ENCODE measurements around the gene TMEM86A.
"Not testable (repeated sequence)": the region's sequence is repeated elsewhere in the genome, so short reads cannot be mapped to it uniquely, and the experiment has no call there.

TMEM86A gene

DNA sequence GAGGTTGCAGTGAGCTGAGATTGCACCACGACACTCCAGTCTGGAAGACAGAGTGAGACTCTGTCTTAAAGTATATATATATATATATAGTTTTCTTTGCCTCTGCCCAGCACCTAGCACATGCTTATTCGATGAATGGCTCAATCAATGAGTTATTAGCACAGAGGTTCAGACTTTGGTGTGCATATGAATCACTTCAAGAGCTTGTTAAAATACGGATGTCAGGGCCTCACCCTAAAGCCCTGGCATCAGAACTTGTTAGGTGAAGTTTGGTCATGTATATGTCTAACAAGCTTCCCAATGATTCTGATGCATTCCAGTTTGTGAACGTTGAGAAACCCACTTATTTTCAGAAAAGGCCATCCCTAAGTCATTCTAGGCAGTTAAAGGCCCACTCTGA is 21.8 kb upstream of the TMEM86A start:
- H3K4me3 ChIP-seq (ENCODE audit: low read length), result no peak overlapping the region
- H3K27me3 ChIP-seq (ENCODE audit: control insufficient read depth, insufficient read depth, low read length), result no peaks in the 10 kb centered on the region
- WGBS (ENCODE audit: insufficient coverage, insufficient read length), result no CpG with 5 or more reads among the region's 4 CpGs
- no peaks in the 10 kb centered on the region for H3K4me1 ChIP-seq (ENCODE audit: control insufficient read depth, insufficient read depth, low read length)
- H3K27ac ChIP-seq (ENCODE audit: low read length), result no peak overlapping the region
- H3K9me3 ChIP-seq (ENCODE audit: control insufficient read depth, insufficient read depth, low read length), result no peaks in the 10 kb centered on the region
- DNase-seq (ENCODE audit: low read depth, low spot score), result no peak
- no peaks in the 10 kb centered on the region for H3K36me3 ChIP-seq (ENCODE audit: control insufficient read depth, insufficient read depth, low read length)

DNA sequence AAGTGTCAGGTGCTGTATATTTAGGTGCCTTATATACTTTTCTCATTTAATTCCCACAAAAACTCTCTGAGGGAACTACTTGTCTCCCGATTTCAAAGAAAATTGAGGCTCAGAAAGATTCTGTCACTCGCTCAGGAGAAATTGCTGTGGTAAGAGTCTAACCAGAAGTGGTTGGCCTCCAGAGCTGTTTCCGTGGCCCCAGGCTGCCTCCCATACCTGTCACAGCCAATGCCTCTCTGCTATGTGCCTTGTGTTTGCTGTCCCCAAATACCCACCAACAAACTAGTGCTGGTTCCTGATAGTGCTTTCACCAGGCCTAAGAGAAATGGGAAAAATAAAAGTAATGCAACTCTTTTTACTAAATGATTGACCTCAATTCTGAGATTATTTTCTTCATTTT is 21.0 kb upstream of the TMEM86A start:
- WGBS (ENCODE audit: insufficient coverage, insufficient read length), result no CpG with 5 or more reads among the region's 3 CpGs
- Histone ChIP-seq H3K9me3 (ENCODE audit: control insufficient read depth, insufficient read depth, low read length) (no peaks in the 10 kb centered on the region), H3K27ac (ENCODE audit: low read length) (no peak overlapping the region), H3K4me1 (ENCODE audit: control insufficient read depth, insufficient read depth, low read length) (no peaks in the 10 kb centered on the region), H3K4me3 (ENCODE audit: low read length) (no peak overlapping the region), H3K27me3 (ENCODE audit: control insufficient read depth, insufficient read depth, low read length) (no peaks in the 10 kb centered on the region), H3K36me3 (ENCODE audit: control insufficient read depth, insufficient read depth, low read length) (no peaks in the 10 kb centered on the region)
- DNase-seq (ENCODE audit: low read depth, low spot score), result no peak

DNA sequence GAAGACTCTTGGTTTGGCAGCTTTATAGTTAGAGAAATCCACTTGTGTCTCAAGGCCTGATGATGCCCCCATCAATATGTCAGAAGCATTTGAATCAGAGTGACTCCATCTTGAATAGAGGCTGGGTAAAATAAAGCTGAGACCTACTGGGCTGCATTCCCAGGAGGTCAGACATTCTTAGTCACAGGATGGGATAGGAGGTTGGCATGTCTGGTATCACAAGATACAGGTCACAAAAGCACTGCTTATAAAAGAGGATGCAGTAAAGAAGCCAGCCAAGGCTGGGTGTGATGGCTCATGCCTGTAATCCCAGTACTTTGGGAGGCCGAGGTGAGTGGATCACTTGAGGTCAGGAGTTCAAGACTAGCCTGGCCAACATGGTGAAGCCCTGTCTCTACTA is 16.6 kb upstream of the TMEM86A start:
- H3K36me3 ChIP-seq (ENCODE audit: control insufficient read depth, insufficient read depth, low read length); H3K4me1 ChIP-seq (ENCODE audit: control insufficient read depth, insufficient read depth, low read length); DNase-seq (ENCODE audit: low read depth, low spot score); H3K4me3 ChIP-seq (ENCODE audit: low read length); H3K27me3 ChIP-seq (ENCODE audit: control insufficient read depth, insufficient read depth, low read length); H3K27ac ChIP-seq (ENCODE audit: low read length); H3K9me3 ChIP-seq (ENCODE audit: control insufficient read depth, insufficient read depth, low read length): not testable (repeated sequence)
- no CpG with 5 or more reads among the region's 1 CpG for WGBS (ENCODE audit: insufficient coverage, insufficient read length)

DNA sequence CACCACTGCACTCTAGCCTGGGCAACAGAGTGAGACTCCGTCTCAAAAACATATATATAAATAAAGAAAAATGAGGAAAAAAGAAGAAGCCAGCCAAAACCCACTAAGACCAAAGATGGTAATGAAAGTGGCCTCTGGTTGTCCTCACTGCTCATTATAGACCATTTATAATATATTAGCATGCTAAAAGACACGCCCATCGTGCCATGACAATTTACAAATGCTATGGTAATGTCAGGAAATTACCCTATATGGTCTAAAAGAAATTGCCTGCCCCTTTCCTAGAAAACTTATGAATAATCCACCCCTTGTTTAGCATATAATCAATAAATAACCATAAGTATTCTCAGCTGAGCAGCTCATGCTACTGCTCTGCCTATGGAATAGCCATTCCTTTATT is 16.1 kb upstream of the TMEM86A start:
- no peaks in the 10 kb centered on the region for H3K9me3 ChIP-seq (ENCODE audit: control insufficient read depth, insufficient read depth, low read length)
- DNase-seq (ENCODE audit: low read depth, low spot score), result no peak
- no peak overlapping the region for H3K4me3 ChIP-seq (ENCODE audit: low read length)
- no peak overlapping the region for H3K27ac ChIP-seq (ENCODE audit: low read length)
- H3K4me1 ChIP-seq (ENCODE audit: control insufficient read depth, insufficient read depth, low read length), result no peaks in the 10 kb centered on the region
- H3K36me3 ChIP-seq (ENCODE audit: control insufficient read depth, insufficient read depth, low read length), result no peaks in the 10 kb centered on the region
- WGBS (ENCODE audit: insufficient coverage, insufficient read length), result no CpG with 5 or more reads among the region's 3 CpGs
- no peaks in the 10 kb centered on the region for H3K27me3 ChIP-seq (ENCODE audit: control insufficient read depth, insufficient read depth, low read length)

DNA sequence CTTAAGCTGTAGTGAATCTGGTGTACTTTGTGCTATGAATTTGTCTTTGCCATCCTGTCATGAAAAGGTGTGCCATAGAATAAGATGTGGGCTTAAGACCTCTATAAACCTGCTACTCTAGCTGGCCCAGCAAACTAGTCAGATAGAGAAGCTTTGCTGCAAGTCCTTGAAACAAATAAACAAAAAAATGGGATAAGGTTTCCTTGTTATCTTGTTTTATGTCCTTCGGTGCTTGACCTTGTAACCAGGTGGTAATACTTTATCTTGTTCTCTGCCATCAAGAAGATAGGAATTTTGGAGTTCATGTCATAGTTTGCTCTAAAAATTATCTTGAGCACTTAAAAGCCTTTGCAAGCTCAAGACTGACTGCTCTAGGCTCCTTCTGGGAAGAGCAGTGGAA is 14.3 kb upstream of the TMEM86A start:
- no peak for DNase-seq (ENCODE audit: low read depth, low spot score)
- no peaks in the 10 kb centered on the region for H3K4me1 ChIP-seq (ENCODE audit: control insufficient read depth, insufficient read depth, low read length)
- no peaks in the 10 kb centered on the region for H3K9me3 ChIP-seq (ENCODE audit: control insufficient read depth, insufficient read depth, low read length)
- H3K27ac ChIP-seq (ENCODE audit: low read length), result no peak overlapping the region
- H3K4me3 ChIP-seq (ENCODE audit: low read length), result no peak overlapping the region
- no peaks in the 10 kb centered on the region for H3K27me3 ChIP-seq (ENCODE audit: control insufficient read depth, insufficient read depth, low read length)
- WGBS (ENCODE audit: insufficient coverage, insufficient read length), result no CpG with 5 or more reads among the region's 1 CpG
- no peaks in the 10 kb centered on the region for H3K36me3 ChIP-seq (ENCODE audit: control insufficient read depth, insufficient read depth, low read length)

DNA sequence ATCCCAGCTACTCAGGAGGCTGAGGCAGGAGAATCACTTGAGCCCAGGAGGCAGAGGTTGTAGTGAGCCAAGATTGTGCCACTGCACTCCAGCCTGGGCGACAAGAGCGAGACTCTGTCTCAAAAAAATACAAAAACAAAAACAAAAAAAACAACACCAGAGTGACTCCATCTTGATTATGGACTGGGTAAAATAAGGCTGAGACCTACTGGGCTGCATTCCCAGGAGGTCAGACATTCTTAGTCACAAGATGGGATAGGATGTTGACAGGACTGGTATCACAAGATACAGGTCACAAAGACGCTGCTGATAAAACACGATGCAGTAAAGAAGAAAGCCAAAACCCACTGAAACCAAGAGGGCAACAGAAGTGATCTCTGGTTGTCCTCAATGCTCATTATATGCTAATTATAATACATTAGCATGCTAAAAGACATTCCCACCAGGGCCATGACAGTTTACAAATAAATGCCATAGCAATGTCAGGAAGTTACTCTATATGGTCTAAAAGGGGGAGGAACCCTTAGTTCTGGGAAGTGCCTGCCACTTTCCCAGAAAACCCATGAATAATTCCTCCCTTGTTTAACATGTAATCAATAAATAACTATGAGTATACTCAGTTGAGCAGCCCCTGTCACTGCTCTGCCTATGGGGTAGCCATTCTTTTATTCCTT is 7.0 kb upstream of the TMEM86A start:
- not testable (repeated sequence) for H3K27ac ChIP-seq (ENCODE audit: low read length); H3K4me3 ChIP-seq (ENCODE audit: low read length); DNase-seq (ENCODE audit: low read depth, low spot score); H3K9me3 ChIP-seq (ENCODE audit: control insufficient read depth, insufficient read depth, low read length); H3K27me3 ChIP-seq (ENCODE audit: control insufficient read depth, insufficient read depth, low read length); H3K4me1 ChIP-seq (ENCODE audit: control insufficient read depth, insufficient read depth, low read length); H3K36me3 ChIP-seq (ENCODE audit: control insufficient read depth, insufficient read depth, low read length)
- no CpG with 5 or more reads among the region's 4 CpGs for WGBS (ENCODE audit: insufficient coverage, insufficient read length)

DNA sequence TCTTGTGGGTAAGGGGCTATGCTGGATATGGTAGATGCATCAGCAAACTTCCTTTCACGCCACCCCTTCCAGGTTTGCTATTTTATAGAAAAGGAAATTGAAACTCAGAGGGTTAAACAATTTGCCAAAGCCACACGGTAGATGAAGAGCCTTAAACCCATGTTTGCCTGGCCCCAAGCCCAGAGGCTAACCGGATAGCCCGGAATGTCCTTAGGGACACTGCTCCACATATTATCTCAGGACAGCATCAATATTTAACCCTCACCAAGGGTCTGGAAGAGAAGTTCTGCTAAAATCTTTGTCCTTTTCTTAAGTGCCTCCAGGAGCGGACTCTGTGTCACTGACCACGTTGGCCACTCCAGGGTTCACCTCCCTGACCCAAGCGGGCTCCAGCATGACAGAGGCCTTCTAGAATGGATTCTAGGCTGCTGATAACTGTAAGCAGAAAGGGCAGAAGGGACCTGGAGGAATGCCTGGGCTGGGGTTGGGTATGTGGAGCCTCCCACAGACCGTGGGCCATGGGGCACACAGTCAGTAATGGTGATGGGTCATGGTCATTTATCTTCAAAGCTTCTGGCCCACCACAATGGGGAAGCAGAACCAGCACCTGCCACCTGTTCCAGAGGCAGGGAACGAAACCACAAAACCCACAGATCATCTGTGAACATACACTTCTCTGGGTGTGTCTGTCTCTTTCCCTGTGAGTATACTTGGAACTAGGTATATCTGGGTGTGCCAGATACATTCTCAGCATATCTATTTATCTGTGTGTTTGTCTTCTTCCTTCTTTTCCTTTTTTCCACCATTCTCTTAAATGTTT is 5.4 kb upstream of the TMEM86A start:
- Histone ChIP-seq H3K27me3 (ENCODE audit: control insufficient read depth, insufficient read depth, low read length) (no peaks in the 10 kb centered on the region), H3K27ac (ENCODE audit: low read length) (no peak overlapping the region), H3K4me1 (ENCODE audit: control insufficient read depth, insufficient read depth, low read length) (no peaks in the 10 kb centered on the region), H3K36me3 (ENCODE audit: control insufficient read depth, insufficient read depth, low read length) (no peaks in the 10 kb centered on the region), H3K9me3 (ENCODE audit: control insufficient read depth, insufficient read depth, low read length) (no peaks in the 10 kb centered on the region), H3K4me3 (ENCODE audit: low read length) (no peak overlapping the region)
- DNase-seq (ENCODE audit: low read depth, low spot score), result no peak
- no CpG with 5 or more reads among the region's 9 CpGs for WGBS (ENCODE audit: insufficient coverage, insufficient read length)

DNA sequence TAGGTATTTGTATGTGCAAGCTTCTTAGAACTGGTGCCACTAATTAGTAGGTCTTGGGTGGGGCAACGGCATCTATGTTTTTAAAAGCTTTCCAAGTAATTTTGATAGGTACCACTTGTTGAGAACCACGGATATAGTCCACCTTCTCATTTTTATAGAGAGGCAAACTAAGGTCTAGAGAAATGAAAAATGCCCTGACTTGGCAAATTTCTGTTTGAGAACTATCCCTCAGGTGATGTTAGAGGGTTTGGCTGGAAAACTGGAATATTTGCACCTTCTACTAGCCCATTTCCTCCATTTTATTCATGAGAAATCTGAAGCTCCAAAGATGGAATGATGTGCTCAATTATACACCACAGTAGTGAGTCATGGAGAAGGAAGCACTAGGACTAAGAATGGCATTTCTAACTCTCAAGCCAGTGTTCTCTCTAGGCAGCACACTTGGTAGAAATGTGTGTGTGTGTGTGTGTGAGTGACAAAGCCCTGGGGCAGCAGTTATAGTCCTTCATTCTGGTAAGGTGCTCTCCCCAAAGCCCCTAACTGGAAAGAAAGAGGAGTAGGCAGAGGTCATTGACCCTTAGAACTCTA is 1.8 kb upstream of the TMEM86A start:
- Histone ChIP-seq H3K27ac (ENCODE audit: low read length) (no peak overlapping the region), H3K36me3 (ENCODE audit: control insufficient read depth, insufficient read depth, low read length) (no peaks in the 10 kb centered on the region), H3K27me3 (ENCODE audit: control insufficient read depth, insufficient read depth, low read length) (0 out of 2 replicates have a peak, but pooled peaks cover 2% of the 10 kb centered on the region), H3K4me1 (ENCODE audit: control insufficient read depth, insufficient read depth, low read length) (peaks cover 3% of the 10 kb centered on the region), H3K4me3 (ENCODE audit: low read length) (no peak overlapping the region), H3K9me3 (ENCODE audit: control insufficient read depth, insufficient read depth, low read length) (no peaks in the 10 kb centered on the region)
- whole genome bisulfite sequencing (ENCODE audit: insufficient coverage, insufficient read length), result no CpG with 5 or more reads among the region's 2 CpGs
- DNase-seq (ENCODE audit: low read depth, low spot score), result no peak

DNA sequence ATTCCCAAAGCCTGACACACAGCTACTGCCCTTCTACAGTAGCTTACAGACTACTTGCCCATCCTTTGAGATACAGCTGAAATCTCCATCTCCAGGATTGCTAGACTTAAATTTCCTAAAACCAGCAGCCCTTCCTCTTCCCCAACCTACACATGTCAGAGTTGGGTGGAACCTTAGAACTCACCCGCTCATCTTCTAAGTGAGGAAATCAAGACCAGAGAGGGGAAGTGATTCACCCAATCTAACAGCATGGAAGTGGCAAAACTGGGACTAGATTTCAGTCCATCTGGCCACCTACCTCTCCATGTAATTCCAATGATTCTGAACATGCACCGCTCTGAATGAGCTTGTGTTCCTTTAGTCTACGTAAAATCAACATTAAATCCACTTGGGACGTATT is 1.0 kb upstream of the TMEM86A start:
- WGBS (ENCODE audit: insufficient coverage, insufficient read length), result no CpG with 5 or more reads among the region's 4 CpGs
- no peaks in the 10 kb centered on the region for H3K9me3 ChIP-seq (ENCODE audit: control insufficient read depth, insufficient read depth, low read length)
- no peak overlapping the region for H3K27ac ChIP-seq (ENCODE audit: low read length)
- H3K4me1 ChIP-seq (ENCODE audit: control insufficient read depth, insufficient read depth, low read length), result peaks cover 3% of the 10 kb centered on the region
- no peak overlapping the region for H3K4me3 ChIP-seq (ENCODE audit: low read length)
- H3K27me3 ChIP-seq (ENCODE audit: control insufficient read depth, insufficient read depth, low read length), result 0 out of 2 replicates have a peak, but pooled peaks cover 2% of the 10 kb centered on the region
- no peaks in the 10 kb centered on the region for H3K36me3 ChIP-seq (ENCODE audit: control insufficient read depth, insufficient read depth, low read length)
- DNase-seq (ENCODE audit: low read depth, low spot score), result no peak

DNA sequence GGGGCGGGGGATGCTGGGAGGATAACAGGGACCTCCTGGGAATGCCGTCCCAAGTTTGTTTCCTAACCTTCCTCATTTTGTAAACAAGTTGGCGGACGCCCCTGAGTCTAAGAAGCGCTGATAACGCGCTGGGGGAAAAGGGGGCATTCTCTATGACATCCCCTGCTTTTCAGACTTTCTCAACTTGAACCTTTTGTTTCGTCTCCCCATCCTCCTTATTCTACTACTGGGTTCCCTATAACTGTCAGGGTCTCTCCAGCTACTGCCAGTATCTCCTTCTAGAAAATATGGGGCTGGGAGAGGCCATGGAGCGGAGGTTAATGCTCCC is 654 bp downstream of the TMEM86A start:
- whole genome bisulfite sequencing (ENCODE audit: insufficient coverage, insufficient read length), result no CpG with 5 or more reads among the region's 9 CpGs
- Histone ChIP-seq H3K27ac (ENCODE audit: low read length) (no peak overlapping the region), H3K36me3 (ENCODE audit: control insufficient read depth, insufficient read depth, low read length) (no peaks in the 10 kb centered on the region), H3K9me3 (ENCODE audit: control insufficient read depth, insufficient read depth, low read length) (no peaks in the 10 kb centered on the region), H3K4me3 (ENCODE audit: low read length) (peak overlapping the region; percentile 86; the same call in 1 of the 2 replicates), H3K4me1 (ENCODE audit: control insufficient read depth, insufficient read depth, low read length) (peaks cover 3% of the 10 kb centered on the region), H3K27me3 (ENCODE audit: control insufficient read depth, insufficient read depth, low read length) (0 out of 2 replicates have a peak, but pooled peaks cover 2% of the 10 kb centered on the region)
- DNase-seq (ENCODE audit: low read depth, low spot score), result no peak

Data from iPS DF 6.9 (cell line).